Liver (tissue), 9 donors: ENCODE measurements around the gene NCF1. TPM values are rescaled to one million over a fixed set of nuclear protein-coding genes. Genes with fewer than 3 reads are reported as not detected.
"Not testable (repeated sequence)": the region's sequence is repeated elsewhere in the genome, so short reads cannot be mapped to it uniquely, and the experiment has no call there.

Experiments used
- DNase-seq: peaks from one replicate; pipeline ENCODE4 v3.0.0-alpha.2; 2017; ENCODE audit warnings: low spot score
- H3K27ac ChIP-seq, 2 donors: one replicate each; pipeline ENCODE4 v1.7.0; 2013; ENCODE audit warnings: inconsistent platforms in 2 of 2, low read length in 2 of 2, control low read depth in 1 of 2, low read depth in 1 of 2, mild to moderate bottlenecking in 1 of 2
- H3K27me3 ChIP-seq, 4 donors: one replicate each; pipeline versions ENCODE4 v1.6.1 to v1.7.0; 2013; ENCODE audit warnings: low read length in 3 of 4, inconsistent platforms in 1 of 4, mild to moderate bottlenecking in 1 of 4, moderate library complexity in 1 of 4; ENCODE audit not compliant: control insufficient read depth in 4 of 4, insufficient read depth in 4 of 4
- H3K36me3 ChIP-seq, 4 donors: one replicate each; pipeline versions ENCODE4 v1.6.1 to v1.7.0; 2013; ENCODE audit warnings: low read length in 3 of 4, mild to moderate bottlenecking in 3 of 4, low read depth in 1 of 4, moderate library complexity in 1 of 4; ENCODE audit not compliant: control insufficient read depth in 4 of 4, insufficient read depth in 3 of 4
- H3K4me1 ChIP-seq, 4 donors: one replicate each; pipeline versions ENCODE4 v1.6.1 to v1.7.0; 2013; ENCODE audit warnings: low read length in 3 of 4, mild to moderate bottlenecking in 3 of 4, moderate library complexity in 1 of 4; ENCODE audit not compliant: control insufficient read depth in 4 of 4, insufficient read depth in 4 of 4
- H3K4me3 ChIP-seq, 3 donors: one replicate each; pipeline versions ENCODE4 v1.6.1 to v1.7.0; 2013; ENCODE audit warnings: low read length in 3 of 3, control low read depth in 1 of 3, low read depth in 1 of 3, mild to moderate bottlenecking in 1 of 3
- H3K9ac ChIP-seq, 2 donors: one replicate each; pipeline ENCODE4 v1.7.0; 2013; ENCODE audit warnings: low read length in 2 of 2, mild to moderate bottlenecking in 2 of 2, moderate library complexity in 2 of 2, control low read depth in 1 of 2, low read depth in 1 of 2
- H3K9me3 ChIP-seq, 4 donors: one replicate each; pipeline versions ENCODE4 v1.6.1 to v1.7.0; 2013; ENCODE audit warnings: low read length in 3 of 4; ENCODE audit not compliant: control insufficient read depth in 4 of 4
- WGBS: extraction: QIAGEN DNeasy Blood & Tissue Kit; methylation state at CpG from one replicate; pipeline ENCODE4 v1.1.7; 2013; 5-methylcytosine and 5-hydroxymethylcytosine counted together
- polyA plus RNA-seq, 2 donors: library from polyadenylated mRNA; stranded (reverse) in 1 of 2; unstranded in 1 of 2; fragments of 200-250 nt in 1 of 2; fragments of >200 nt in 1 of 2; fragmentation: Nextera tagmentation in 1 of 2; extraction: Ambion mirVana in 1 of 2; gene quantifications; one replicate each; pipeline versions ENCODE4 v1.2.1 to v1.2.3, GENCODE V29; 2013 to 2015
- total RNA-seq, 2 donors: library from RNA; depleted of rRNA; stranded (reverse); fragments of >200 nt; gene quantifications; one replicate each; pipeline ENCODE4 v1.2.3, GENCODE V29; 2014
- donor health status: healthy.
- donor health status: healthy.
- donor health status: healthy.
- donor health status: healthy.
- donor health status: healthy.

Gene NCF1
- total and polyA plus RNA-seq, 4 donors = 2.0 to 3.0 (median 2.2) TPM

DNA sequence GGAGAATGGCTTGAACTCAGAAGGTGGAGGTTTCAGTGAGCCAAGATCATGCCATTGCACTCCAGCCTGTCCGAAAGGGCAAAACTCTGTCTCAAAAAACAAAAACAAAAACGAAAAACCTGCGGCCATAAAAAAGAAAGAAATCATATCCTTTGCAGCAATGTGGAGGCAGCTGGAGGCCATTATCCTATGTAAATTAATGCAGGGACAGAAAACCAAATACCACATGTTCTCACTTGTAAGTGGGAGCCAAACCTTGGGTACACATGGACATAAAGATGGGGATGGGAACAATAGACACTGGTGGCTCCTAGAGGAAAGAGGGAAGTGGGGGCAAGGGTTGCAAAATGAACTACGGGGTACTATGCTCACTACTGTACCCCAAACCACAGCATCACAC is 56.6 kb downstream of the NCF1 start:
- H3K4me3 ChIP-seq, H3K9ac ChIP-seq, H3K4me1 ChIP-seq, H3K27me3 ChIP-seq, H3K9me3 ChIP-seq, H3K36me3 ChIP-seq, H3K27ac ChIP-seq, DNase-seq: not testable (repeated sequence)
- 100% methylated on average over 1 of the region's 4 CpGs for WGBS

Other genes with a start within 250 kb of the NCF1 start
- gene GTF2I, start 116.3 kb upstream of the NCF1 start, total RNA-seq = 10 to 100 TPM; 67.7 to 97.9 TPM
- gene GTF2I, start 116.3 kb upstream of the NCF1 start, polyA plus RNA-seq = 10 to 100 TPM; 27.4 to 64.0 TPM
- gene GTF2IRD2, start 77.6 kb downstream of the NCF1 start, total RNA-seq = 10 to 100 TPM in 1 of 2 donors, 1 to 10 TPM in 1; 2.3 to 10.7 TPM
- gene GTF2IRD2, start 77.6 kb downstream of the NCF1 start, polyA plus RNA-seq = 10 to 100 TPM in 1 of 2 donors, 1 to 10 TPM in 1; 3.4 to 22.8 TPM
- gene CASTOR2, start 190.7 kb downstream of the NCF1 start, total RNA-seq = 1 to 10 TPM; 2.1 to 5.0 TPM
- under 1 TPM; 0.17 to 0.80 TPM for gene CASTOR2, start 190.7 kb downstream of the NCF1 start, polyA plus RNA-seq